Loucy (cell line): ENCODE measurements around the gene PIKFYVE.

Experiments
- H2AFZ ChIP-seq: fragments of 200-600 bp; sonication (generic); 2 replicates; pipeline ENCODE4 v1.6.0; 2016; ENCODE audit warnings: antibody characterized with exemption, mild to moderate bottlenecking, low read length, moderate library complexity
- H3F3A ChIP-seq: fragments of 200-600 bp; 2 replicates; pipeline ENCODE4 v1.6.0; 2016; ENCODE audit warnings: antibody characterized with exemption, low read depth, mild to moderate bottlenecking
- H3K27me3 ChIP-seq: fragments of 200-600 bp; sonication (generic); 2 replicates; pipeline ENCODE4 v1.6.1; 2014; ENCODE audit warnings: low read length, mild to moderate bottlenecking; ENCODE audit not compliant: insufficient read depth, poor library complexity, severe bottlenecking
- H3K36me3 ChIP-seq: fragments of 200-600 bp; sonication (generic); 2 replicates; pipeline ENCODE4 v1.6.1; 2016; ENCODE audit warnings: low read length; ENCODE audit not compliant: insufficient read depth
- H3K4me1 ChIP-seq: fragments of 200-600 bp; sonication (generic); 2 replicates; pipeline ENCODE4 v1.5.1; 2014; ENCODE audit warnings: low read length, mild to moderate bottlenecking; ENCODE audit not compliant: insufficient read depth, poor library complexity, severe bottlenecking
- H3K4me2 ChIP-seq: fragments of 200-600 bp; sonication (generic); 2 replicates; pipeline ENCODE4 v1.6.0; 2014; ENCODE audit warnings: antibody characterized with exemption, low read length, low read depth, mild to moderate bottlenecking; ENCODE audit not compliant: poor library complexity, severe bottlenecking
- H3K4me3 ChIP-seq: fragments of 200-600 bp; sonication (generic); 2 replicates; pipeline ENCODE4 v1.5.1; 2014; ENCODE audit warnings: low read length, mild to moderate bottlenecking, mixed read lengths; ENCODE audit not compliant: poor library complexity, severe bottlenecking
- H3K79me2 ChIP-seq: fragments of 200-600 bp; sonication (generic); 2 replicates; pipeline ENCODE4 v1.6.1; 2014; ENCODE audit warnings: low read length; ENCODE audit not compliant: insufficient read depth
- H3K9ac ChIP-seq: fragments of 200-600 bp; sonication (generic); 2 replicates; pipeline ENCODE4 v1.6.0; 2014; ENCODE audit warnings: mild to moderate bottlenecking, low read depth, low read length, moderate library complexity; ENCODE audit not compliant: poor library complexity, severe bottlenecking
- H3K9me2 ChIP-seq: fragments of 200-600 bp; sonication (generic); replicated peaks from 2 replicates; pipeline ENCODE4 v1.6.1; 2016; ENCODE audit warnings: low read depth, low read length, mixed read lengths
- H3K9me3 ChIP-seq: fragments of 200-600 bp; sonication (generic); 2 replicates; pipeline ENCODE4 v1.6.1; 2014; ENCODE audit warnings: mild to moderate bottlenecking, antibody characterized with exemption, low read length, low read depth; ENCODE audit not compliant: insufficient read depth
- H4K20me1 ChIP-seq: fragments of 200-600 bp; sonication (generic); 2 replicates; pipeline ENCODE4 v1.6.0; 2014; ENCODE audit warnings: antibody characterized with exemption, low read length, mild to moderate bottlenecking; ENCODE audit not compliant: insufficient read depth, poor library complexity, severe bottlenecking
- EZH2phosphoT487 ChIP-seq: fragments of 200-600 bp; IDR thresholded peaks from 2 replicates; pipeline ENCODE4 v1.6.1; 2018; ENCODE audit warnings: antibody characterized with exemption, mild to moderate bottlenecking, moderate library complexity, borderline replicate concordance
- TF ChIP-seq, protein P1 (sequence below): fragments of 200-600 bp; sonication (generic); conservative IDR thresholded peaks from 2 replicates; pipeline ENCODE4 v1.5.1; 2014; ENCODE audit warnings: mild to moderate bottlenecking, antibody characterized with exemption, low read length

PIKFYVE gene

GRCh38 chr2:208227581-208228232 lies 38.3 kb upstream of the PIKFYVE start:
- Histone ChIP-seq H3K4me2 (no peak overlapping the region), H3K4me1 (no peaks in the 10 kb centered on the region), H4K20me1 (no peaks in the 10 kb centered on the region), H3K36me3 (no peaks in the 10 kb centered on the region), H3K79me2 (no peaks in the 10 kb centered on the region), H3K9me3 (no peaks in the 10 kb centered on the region; the same call in 1 of the 2 replicates), H3F3A (no peaks in the 10 kb centered on the region), H3K9ac (no peak overlapping the region), H2AFZ (no peak overlapping the region), H3K9me2 (no peaks in the 10 kb centered on the region), H3K4me3 (no peak overlapping the region), H3K27me3 (no peaks in the 10 kb centered on the region)
- TF ChIP-seq, protein P1, sequence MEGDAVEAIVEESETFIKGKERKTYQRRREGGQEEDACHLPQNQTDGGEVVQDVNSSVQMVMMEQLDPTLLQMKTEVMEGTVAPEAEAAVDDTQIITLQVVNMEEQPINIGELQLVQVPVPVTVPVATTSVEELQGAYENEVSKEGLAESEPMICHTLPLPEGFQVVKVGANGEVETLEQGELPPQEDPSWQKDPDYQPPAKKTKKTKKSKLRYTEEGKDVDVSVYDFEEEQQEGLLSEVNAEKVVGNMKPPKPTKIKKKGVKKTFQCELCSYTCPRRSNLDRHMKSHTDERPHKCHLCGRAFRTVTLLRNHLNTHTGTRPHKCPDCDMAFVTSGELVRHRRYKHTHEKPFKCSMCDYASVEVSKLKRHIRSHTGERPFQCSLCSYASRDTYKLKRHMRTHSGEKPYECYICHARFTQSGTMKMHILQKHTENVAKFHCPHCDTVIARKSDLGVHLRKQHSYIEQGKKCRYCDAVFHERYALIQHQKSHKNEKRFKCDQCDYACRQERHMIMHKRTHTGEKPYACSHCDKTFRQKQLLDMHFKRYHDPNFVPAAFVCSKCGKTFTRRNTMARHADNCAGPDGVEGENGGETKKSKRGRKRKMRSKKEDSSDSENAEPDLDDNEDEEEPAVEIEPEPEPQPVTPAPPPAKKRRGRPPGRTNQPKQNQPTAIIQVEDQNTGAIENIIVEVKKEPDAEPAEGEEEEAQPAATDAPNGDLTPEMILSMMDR, result no peak
- TF ChIP-seq EZH2phosphoT487, result no peak

DNA sequence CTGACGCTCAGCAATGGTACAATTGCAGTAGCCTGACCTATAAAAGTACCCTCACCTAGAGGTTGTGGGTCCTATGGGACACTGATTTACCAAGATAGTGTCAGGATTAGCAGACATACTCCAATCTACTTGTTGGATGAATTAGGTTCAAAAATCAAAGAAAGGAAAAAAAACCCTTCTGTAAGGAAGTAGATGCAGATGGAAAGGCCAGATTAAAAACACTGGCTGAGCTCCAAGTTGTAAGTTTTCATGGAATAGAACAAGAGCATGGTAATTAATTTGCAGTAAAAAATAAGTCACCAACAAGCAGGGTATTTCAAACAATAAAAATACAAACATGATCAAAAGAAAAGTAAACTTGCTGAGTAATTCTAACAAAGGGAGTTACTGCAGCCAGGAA lies 37.6 kb upstream of the PIKFYVE start:
- H3K79me2 ChIP-seq, result no peaks in the 10 kb centered on the region
- H3K4me3 ChIP-seq, result no peak overlapping the region
- H4K20me1 ChIP-seq, result no peaks in the 10 kb centered on the region

GRCh38 chr2:208234786-208235185 lies 31.3 kb upstream of the PIKFYVE start:
- H3K4me1 ChIP-seq, result no peaks in the 10 kb centered on the region
- H3K79me2 ChIP-seq, result no peaks in the 10 kb centered on the region

More for the DNA sequence above, 37.6 kb upstream of the PIKFYVE start:
- no peaks in the 10 kb centered on the region for H3K36me3 ChIP-seq
- H3K4me1 ChIP-seq, result no peaks in the 10 kb centered on the region
- no peaks in the 10 kb centered on the region for H3K27me3 ChIP-seq
- no peak for TF ChIP-seq EZH2phosphoT487
- TF ChIP-seq, protein P1, result no peak
- no peaks in the 10 kb centered on the region for H3F3A ChIP-seq
- H2AFZ ChIP-seq, result no peak overlapping the region
- no peak overlapping the region for H3K9ac ChIP-seq
- no peaks in the 10 kb centered on the region; the same call in 1 of the 2 replicates for H3K9me3 ChIP-seq
- H3K4me2 ChIP-seq, result no peak overlapping the region
- no peaks in the 10 kb centered on the region for H3K9me2 ChIP-seq

More at GRCh38 chr2:208234786-208235185, 31.3 kb upstream of the PIKFYVE start:
- H3F3A ChIP-seq, result no peaks in the 10 kb centered on the region
- no peak overlapping the region for H2AFZ ChIP-seq
- no peak overlapping the region for H3K9ac ChIP-seq
- no peaks in the 10 kb centered on the region; the same call in 1 of the 2 replicates for H3K9me3 ChIP-seq
- no peaks in the 10 kb centered on the region for H4K20me1 ChIP-seq
- no peaks in the 10 kb centered on the region for H3K27me3 ChIP-seq
- H3K4me2 ChIP-seq, result no peak overlapping the region
- peaks cover 24% of the 10 kb centered on the region for H3K36me3 ChIP-seq
- TF ChIP-seq, protein P1, result no peak
- no peak for TF ChIP-seq EZH2phosphoT487
- H3K4me3 ChIP-seq, result no peak overlapping the region
- H3K9me2 ChIP-seq, result no peaks in the 10 kb centered on the region
